Measurements from ENCODE around the gene DNPH1. TPM values are rescaled to one million over a fixed set of nuclear protein-coding genes. Genes with fewer than 3 reads are reported as not detected.

DNPH1 gene
- 87.5 and 133 TPM in 2 replicates for total RNA-seq

GRCh38 chr6:43228951-43229802, at the start of gene DNPH1:
TSS of gene DNPH1 (minus strand) at chr6:43229481. CDS start at chr6:43229456, 25 bp downstream.
- no peak for DNase-seq (ENCODE audit: extremely low read depth, low read depth, low spot score)

GRCh38 chr6:43278524-43279078, 49.3 kb upstream of the DNPH1 start:
- DNase-seq (ENCODE audit: extremely low read depth, low read depth, low spot score) = no peak

- DNase-seq (ENCODE audit: extremely low read depth, low read depth, low spot score) = no peak
Measured at GRCh38 chr6:43277643-43278523, 48.6 kb upstream of the DNPH1 start.

- DNase-seq (ENCODE audit: extremely low read depth, low read depth, low spot score) = no peak
Measured at GRCh38 chr6:43277306-43277642, 48.0 kb upstream of the DNPH1 start.

GRCh38 chr6:43276577-43277305, 47.5 kb upstream of the DNPH1 start:
- DNase-seq (ENCODE audit: extremely low read depth, low read depth, low spot score) = no peak

GRCh38 chr6:43275801-43276576, 46.7 kb upstream of the DNPH1 start:
- DNase-seq (ENCODE audit: extremely low read depth, low read depth, low spot score) = no peak

GRCh38 chr6:43274916-43275597, 45.8 kb upstream of the DNPH1 start:
- DNase-seq (ENCODE audit: extremely low read depth, low read depth, low spot score) = no peak

GRCh38 chr6:43274127-43274915, 45.0 kb upstream of the DNPH1 start:
- DNase-seq (ENCODE audit: extremely low read depth, low read depth, low spot score) = no peak

GRCh38 chr6:43273707-43274106, 44.4 kb upstream of the DNPH1 start:
- no peak for DNase-seq (ENCODE audit: extremely low read depth, low read depth, low spot score)

- no peak for DNase-seq (ENCODE audit: extremely low read depth, low read depth, low spot score)
Measured at GRCh38 chr6:43271944-43272343, 42.7 kb upstream of the DNPH1 start.

- no peak for DNase-seq (ENCODE audit: extremely low read depth, low read depth, low spot score)
Measured at GRCh38 chr6:43271103-43271815, 42.0 kb upstream of the DNPH1 start.

GRCh38 chr6:43269273-43270007, 40.2 kb upstream of the DNPH1 start:
- DNase-seq (ENCODE audit: extremely low read depth, low read depth, low spot score) = no peak

GRCh38 chr6:43268782-43269272, 39.5 kb upstream of the DNPH1 start:
- no peak for DNase-seq (ENCODE audit: extremely low read depth, low read depth, low spot score)

- no peak for DNase-seq (ENCODE audit: extremely low read depth, low read depth, low spot score)
Measured at GRCh38 chr6:43268355-43268700, 39.0 kb upstream of the DNPH1 start.

GRCh38 chr6:43267619-43268354, 38.5 kb upstream of the DNPH1 start:
- no peak for DNase-seq (ENCODE audit: extremely low read depth, low read depth, low spot score)

GRCh38 chr6:43265564-43265963, 36.3 kb upstream of the DNPH1 start:
- no peak for DNase-seq (ENCODE audit: extremely low read depth, low read depth, low spot score)
